Body of pancreas (tissue), 4 donors: ENCODE measurements around the gene BACH2.

Experiments
- CTCF ChIP-seq, 7 experiments: fragments of 450-650 bp in 4 of 7; fragments of 200-600 bp in 3 of 7; sonication (generic) in 3 of 7; IDR thresholded peaks; one replicate each; pipeline ENCODE4 v1.5.1; 2016 to 2019; ENCODE audit warnings: antibody characterized with exemption in 7 of 7
- POLR2A ChIP-seq, 3 donors: fragments of 450-650 bp; IDR thresholded peaks; one replicate each; pipeline ENCODE4 v1.6.1; 2016; ENCODE audit warnings: antibody characterized with exemption in 3 of 3, mild to moderate bottlenecking in 2 of 3

GRCh38 chr6:90274451-90275030 is 22.1 kb downstream of the BACH2 start:
- no peak for TF ChIP-seq CTCF (IDR thresholded peaks at IDR 0.05)
- no peak for TF ChIP-seq POLR2A (IDR thresholded peaks at IDR 0.05)
